ENCODE data around the gene TNFRSF6B. TPM values are rescaled to one million over a fixed set of nuclear protein-coding genes. Genes with fewer than 3 reads are reported as not detected.

Gene TNFRSF6B
- total RNA-seq, 1 donor from 2014 or later: not detected

- no peak for DNase-seq (ENCODE audit: low spot score)
- no peak overlapping the region for H3K27ac Mint-ChIP-seq (ENCODE audit: unreplicated experiment)
- TF ChIP-seq, protein P1, sequence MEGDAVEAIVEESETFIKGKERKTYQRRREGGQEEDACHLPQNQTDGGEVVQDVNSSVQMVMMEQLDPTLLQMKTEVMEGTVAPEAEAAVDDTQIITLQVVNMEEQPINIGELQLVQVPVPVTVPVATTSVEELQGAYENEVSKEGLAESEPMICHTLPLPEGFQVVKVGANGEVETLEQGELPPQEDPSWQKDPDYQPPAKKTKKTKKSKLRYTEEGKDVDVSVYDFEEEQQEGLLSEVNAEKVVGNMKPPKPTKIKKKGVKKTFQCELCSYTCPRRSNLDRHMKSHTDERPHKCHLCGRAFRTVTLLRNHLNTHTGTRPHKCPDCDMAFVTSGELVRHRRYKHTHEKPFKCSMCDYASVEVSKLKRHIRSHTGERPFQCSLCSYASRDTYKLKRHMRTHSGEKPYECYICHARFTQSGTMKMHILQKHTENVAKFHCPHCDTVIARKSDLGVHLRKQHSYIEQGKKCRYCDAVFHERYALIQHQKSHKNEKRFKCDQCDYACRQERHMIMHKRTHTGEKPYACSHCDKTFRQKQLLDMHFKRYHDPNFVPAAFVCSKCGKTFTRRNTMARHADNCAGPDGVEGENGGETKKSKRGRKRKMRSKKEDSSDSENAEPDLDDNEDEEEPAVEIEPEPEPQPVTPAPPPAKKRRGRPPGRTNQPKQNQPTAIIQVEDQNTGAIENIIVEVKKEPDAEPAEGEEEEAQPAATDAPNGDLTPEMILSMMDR (IDR thresholded peaks at IDR 0.05; ENCODE audit: unreplicated experiment): no peak
- no peaks in the 10 kb centered on the region for H3K4me1 Mint-ChIP-seq (ENCODE audit: unreplicated experiment)
- H3K4me3 Mint-ChIP-seq (ENCODE audit: unreplicated experiment): peak overlapping the region; percentile 83
- H3K27me3 Mint-ChIP-seq (ENCODE audit: unreplicated experiment): peaks cover 12% of the 10 kb centered on the region
- H3K36me3 Mint-ChIP-seq (ENCODE audit: low read depth, unreplicated experiment): peaks cover 19% of the 10 kb centered on the region
- no peaks in the 10 kb centered on the region for H3K9me3 Mint-ChIP-seq (ENCODE audit: unreplicated experiment)
Observed at GRCh38 chr20:63745424-63745805, 49.0 kb downstream of the TNFRSF6B start.

GRCh38 chr20:63745961-63746731, 49.7 kb downstream of the TNFRSF6B start:
- no peaks in the 10 kb centered on the region for H3K9me3 Mint-ChIP-seq (ENCODE audit: unreplicated experiment)
- no peaks in the 10 kb centered on the region for H3K4me1 Mint-ChIP-seq (ENCODE audit: unreplicated experiment)
- no peak for DNase-seq (ENCODE audit: low spot score)
- no peak overlapping the region for H3K27ac Mint-ChIP-seq (ENCODE audit: unreplicated experiment)
- TF ChIP-seq, protein P1 (IDR thresholded peaks at IDR 0.05; ENCODE audit: unreplicated experiment): no peak
- H3K27me3 Mint-ChIP-seq (ENCODE audit: unreplicated experiment): peaks cover 12% of the 10 kb centered on the region
- peak overlapping the region; percentile 83 for H3K4me3 Mint-ChIP-seq (ENCODE audit: unreplicated experiment)
- H3K36me3 Mint-ChIP-seq (ENCODE audit: low read depth, unreplicated experiment): peaks cover 19% of the 10 kb centered on the region

- no peak for DNase-seq (ENCODE audit: low spot score)
- H3K27ac Mint-ChIP-seq (ENCODE audit: unreplicated experiment): no peak overlapping the region
- peaks cover 19% of the 10 kb centered on the region for H3K36me3 Mint-ChIP-seq (ENCODE audit: low read depth, unreplicated experiment)
- TF ChIP-seq, protein P1 (IDR thresholded peaks at IDR 0.05; ENCODE audit: unreplicated experiment): no peak
- no peaks in the 10 kb centered on the region for H3K4me1 Mint-ChIP-seq (ENCODE audit: unreplicated experiment)
- peaks cover 12% of the 10 kb centered on the region for H3K27me3 Mint-ChIP-seq (ENCODE audit: unreplicated experiment)
- H3K4me3 Mint-ChIP-seq (ENCODE audit: unreplicated experiment): no peak overlapping the region
- no peaks in the 10 kb centered on the region for H3K9me3 Mint-ChIP-seq (ENCODE audit: unreplicated experiment)
Observed at GRCh38 chr20:63746751-63747315, 50.4 kb downstream of the TNFRSF6B start.

- no peak for DNase-seq (ENCODE audit: low spot score)
- peaks cover 19% of the 10 kb centered on the region for H3K36me3 Mint-ChIP-seq (ENCODE audit: low read depth, unreplicated experiment)
- H3K27ac Mint-ChIP-seq (ENCODE audit: unreplicated experiment): no peak overlapping the region
- no peaks in the 10 kb centered on the region for H3K9me3 Mint-ChIP-seq (ENCODE audit: unreplicated experiment)
- TF ChIP-seq, protein P1 (IDR thresholded peaks at IDR 0.05; ENCODE audit: unreplicated experiment): no peak
- no peaks in the 10 kb centered on the region for H3K4me1 Mint-ChIP-seq (ENCODE audit: unreplicated experiment)
- peaks cover 15% of the 10 kb centered on the region for H3K27me3 Mint-ChIP-seq (ENCODE audit: unreplicated experiment)
- H3K4me3 Mint-ChIP-seq (ENCODE audit: unreplicated experiment): no peak overlapping the region
Observed at GRCh38 chr20:63747622-63748069, 51.2 kb downstream of the TNFRSF6B start.

Other genes starting within 250 kb of the TNFRSF6B start
- 3.2 TPM for gene KCNQ2, start 224.0 kb upstream of the TNFRSF6B start, total RNA-seq (ENCODE audit: unreplicated experiment)
- gene EEF1A2, start 197.6 kb upstream of the TNFRSF6B start, total RNA-seq (ENCODE audit: unreplicated experiment): 0.31 TPM
- gene PPDPF, start 175.9 kb upstream of the TNFRSF6B start, total RNA-seq (ENCODE audit: unreplicated experiment): 151 TPM
- not detected for gene PTK6, start 159.3 kb upstream of the TNFRSF6B start, total RNA-seq (ENCODE audit: unreplicated experiment)
- gene SRMS, start 148.9 kb upstream of the TNFRSF6B start, total RNA-seq (ENCODE audit: unreplicated experiment): not detected
- gene FNDC11, start 142.5 kb upstream of the TNFRSF6B start, total RNA-seq (ENCODE audit: unreplicated experiment): 1.3 TPM
- gene HELZ2, start 122.4 kb upstream of the TNFRSF6B start, total RNA-seq (ENCODE audit: unreplicated experiment): 15.3 TPM
- gene GMEB2, start 69.6 kb upstream of the TNFRSF6B start, total RNA-seq (ENCODE audit: unreplicated experiment): 11.2 TPM
- 12.8 TPM for gene STMN3, start 43.2 kb upstream of the TNFRSF6B start, total RNA-seq (ENCODE audit: unreplicated experiment)
- gene RTEL1, start 38.3 kb upstream of the TNFRSF6B start, total RNA-seq (ENCODE audit: unreplicated experiment): 20.2 TPM
- gene ARFRP1, start 11.3 kb downstream of the TNFRSF6B start, total RNA-seq (ENCODE audit: unreplicated experiment): 33.4 TPM
- 34.9 TPM for gene ZGPAT, start 11.4 kb downstream of the TNFRSF6B start, total RNA-seq (ENCODE audit: unreplicated experiment)
- 8.1 TPM for gene LIME1, start 40.0 kb downstream of the TNFRSF6B start, total RNA-seq (ENCODE audit: unreplicated experiment)
- 69.6 TPM for gene SLC2A4RG, start 43.1 kb downstream of the TNFRSF6B start, total RNA-seq (ENCODE audit: unreplicated experiment)
- gene ZBTB46, start 134.6 kb downstream of the TNFRSF6B start, total RNA-seq (ENCODE audit: unreplicated experiment): 42.1 TPM
- gene ABHD16B, start 164.8 kb downstream of the TNFRSF6B start, total RNA-seq (ENCODE audit: unreplicated experiment): not detected
- 85.5 TPM for gene TPD52L2, start 168.6 kb downstream of the TNFRSF6B start, total RNA-seq (ENCODE audit: unreplicated experiment)
- gene DNAJC5, start 198.5 kb downstream of the TNFRSF6B start, total RNA-seq (ENCODE audit: unreplicated experiment): 54.4 TPM

Data from endothelial cell (in vitro differentiated cells).